NCI-H748 (cell line): Measurements from ENCODE around the gene AGPAT3.

Experiments used
- DNase-seq: peaks from one replicate; lab custom pipeline; 2025; ENCODE audit not compliant: unreplicated experiment; lab: John Stamatoyannopoulos, UW

The AGPAT3 gene

DNA sequence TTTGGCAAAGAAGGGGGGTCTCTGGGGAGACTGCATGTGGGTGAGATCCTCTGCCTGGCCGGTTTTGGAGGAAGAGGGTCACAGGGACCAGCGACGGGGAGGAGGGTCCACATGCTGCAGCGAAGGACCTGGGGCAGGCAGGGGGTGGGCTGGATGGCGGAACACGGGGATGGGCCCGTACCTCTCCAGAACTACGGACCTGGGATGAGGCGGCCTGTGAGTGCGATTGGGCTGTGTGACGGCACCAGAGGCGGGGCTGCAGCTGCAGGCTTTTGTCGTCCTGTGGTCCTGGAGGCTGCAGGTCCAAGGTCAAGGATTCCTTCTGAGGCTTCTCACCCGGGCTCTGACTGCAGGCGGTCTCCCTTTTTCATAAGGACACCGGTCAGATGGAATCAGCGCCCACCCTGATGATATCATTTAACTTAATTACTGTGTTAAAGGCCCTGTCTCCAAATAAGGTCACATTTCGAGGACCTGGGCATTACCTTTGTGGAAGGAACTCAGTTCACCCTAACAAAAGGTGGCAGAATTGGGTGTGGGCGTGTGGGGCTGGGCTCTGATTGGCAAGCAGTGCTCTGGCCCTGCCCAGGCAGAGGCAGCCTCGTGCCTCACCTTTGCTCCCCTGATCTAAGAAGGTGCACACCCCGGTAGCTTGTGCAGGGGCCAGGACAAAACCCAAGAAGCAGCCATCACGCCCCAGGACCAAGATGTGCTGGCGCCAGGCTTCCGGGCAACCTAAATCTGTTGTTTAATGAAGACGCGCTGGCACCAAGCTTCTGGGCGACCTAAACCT is 87.1 kb downstream of the AGPAT3 start:
- no peak for DNase-seq

DNA sequence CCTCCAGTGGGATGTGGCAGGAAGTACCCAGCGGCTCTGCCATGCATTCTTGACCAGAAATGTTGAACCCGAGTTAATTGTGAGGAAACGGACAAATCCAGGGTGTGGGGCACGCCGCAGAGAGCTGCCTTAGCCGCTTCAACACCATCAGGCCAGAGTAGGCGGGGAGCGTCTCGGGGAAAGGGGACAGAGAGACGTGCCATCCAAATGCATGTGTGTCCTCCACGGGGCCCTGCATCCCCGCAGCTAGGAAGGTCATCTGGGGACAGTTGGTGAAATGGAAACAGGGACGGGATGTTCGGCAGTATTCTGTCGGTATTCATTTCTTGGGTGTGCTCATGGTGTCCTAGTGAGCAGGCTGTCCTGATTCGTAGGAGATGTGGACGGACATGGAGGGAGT is 88.0 kb downstream of the AGPAT3 start:
- no peak for DNase-seq

- no peak for DNase-seq
These were observed 89.0 kb downstream of the AGPAT3 start for GRCh38 chr21:43954042-43954441.

DNA sequence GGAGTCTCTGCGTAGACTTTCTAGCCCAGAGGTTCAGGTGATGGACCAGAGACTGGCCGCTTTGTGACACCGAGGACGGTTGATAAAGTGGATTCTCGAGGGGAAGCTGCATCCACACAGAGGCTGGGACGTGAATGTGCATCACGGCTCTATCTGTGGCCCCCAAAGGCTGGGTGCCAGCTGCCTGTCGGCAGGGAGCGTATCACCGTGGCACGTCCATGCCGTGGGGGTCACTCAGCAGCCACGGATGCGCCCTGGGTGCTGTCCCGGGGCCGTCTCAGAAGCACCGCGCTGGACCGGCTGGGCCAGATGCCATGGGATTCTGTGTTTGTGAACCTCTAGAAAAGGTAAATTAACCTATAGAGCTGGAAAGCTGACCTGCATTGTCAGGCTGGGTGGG is 89.9 kb downstream of the AGPAT3 start:
- no peak for DNase-seq

DNA sequence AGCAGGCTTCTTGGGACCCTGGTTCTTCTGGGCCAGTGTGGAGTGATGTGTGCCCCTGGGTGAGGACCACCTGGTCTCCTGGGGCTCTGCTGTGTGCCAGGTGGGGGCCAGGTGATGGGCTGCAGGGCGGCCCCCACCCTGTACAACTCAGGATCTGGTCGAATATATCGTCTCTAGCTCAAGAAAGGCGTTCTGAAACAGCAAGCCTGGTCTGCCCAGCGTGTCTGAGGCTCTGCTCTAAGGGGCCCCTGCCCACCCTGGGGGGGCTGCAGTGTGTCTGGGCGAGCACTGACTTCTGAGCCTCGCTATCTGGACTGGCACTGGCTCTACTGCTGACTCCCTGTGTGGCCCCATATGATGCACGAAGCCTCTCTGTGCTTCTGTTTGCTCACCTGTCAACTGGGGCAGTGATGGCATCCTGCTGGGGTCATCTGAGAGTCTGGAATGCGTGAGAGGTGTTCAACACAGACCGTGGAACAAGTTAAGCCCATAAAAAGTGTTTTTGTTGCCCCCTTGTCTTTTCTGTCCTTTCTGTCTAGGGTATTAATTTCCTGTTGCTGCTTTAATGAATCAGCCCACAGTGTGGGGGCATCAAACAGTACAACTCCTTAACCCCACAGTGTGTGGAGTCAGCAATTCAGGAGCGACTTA is 91.1 kb downstream of the AGPAT3 start:
- no peak for DNase-seq

- DNase-seq = no peak
These were observed 91.6 kb downstream of the AGPAT3 start for GRCh38 chr21:43956670-43957035.

- no peak for DNase-seq
These were observed 92.1 kb downstream of the AGPAT3 start for GRCh38 chr21:43957128-43957571.

DNA sequence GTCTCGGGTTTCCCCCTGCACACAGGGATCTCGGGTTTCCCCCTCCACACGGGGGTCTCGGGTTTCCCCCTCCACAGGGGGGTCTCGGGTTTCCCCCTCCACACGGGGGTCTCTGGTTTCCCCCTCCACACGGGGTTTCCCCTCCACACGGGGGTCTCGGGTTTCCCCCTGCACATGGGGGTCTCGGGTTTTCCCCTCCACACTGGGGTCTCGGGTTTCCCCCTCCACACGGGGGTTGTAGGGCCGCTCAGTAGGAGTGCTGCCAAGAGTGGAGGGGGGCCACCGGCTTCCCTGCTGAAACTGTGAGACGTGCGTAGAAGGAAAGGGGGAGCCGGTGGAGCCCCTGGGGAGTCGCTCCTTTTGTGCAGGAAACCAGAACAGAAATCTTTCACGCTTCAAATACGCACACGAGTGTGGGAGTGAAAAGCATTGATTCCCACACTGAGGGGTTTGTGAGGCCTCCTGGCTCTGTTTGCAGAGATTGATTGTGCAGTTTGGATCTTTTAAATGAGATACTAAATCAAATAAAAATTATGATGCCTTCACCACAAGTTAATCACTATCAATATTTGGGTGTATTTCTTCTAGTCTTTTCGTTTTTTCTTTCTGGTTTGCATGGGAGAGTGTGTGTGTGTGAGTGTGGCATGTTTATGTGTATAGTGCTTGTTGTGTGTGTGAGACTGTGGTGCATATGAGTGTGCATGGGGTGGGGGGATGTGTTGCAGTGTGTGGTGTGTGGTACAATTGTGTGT is 92.8 kb downstream of the AGPAT3 start:
- no peak for DNase-seq

- no peak for DNase-seq
These were observed 93.5 kb downstream of the AGPAT3 start for GRCh38 chr21:43958364-43959158.

DNA sequence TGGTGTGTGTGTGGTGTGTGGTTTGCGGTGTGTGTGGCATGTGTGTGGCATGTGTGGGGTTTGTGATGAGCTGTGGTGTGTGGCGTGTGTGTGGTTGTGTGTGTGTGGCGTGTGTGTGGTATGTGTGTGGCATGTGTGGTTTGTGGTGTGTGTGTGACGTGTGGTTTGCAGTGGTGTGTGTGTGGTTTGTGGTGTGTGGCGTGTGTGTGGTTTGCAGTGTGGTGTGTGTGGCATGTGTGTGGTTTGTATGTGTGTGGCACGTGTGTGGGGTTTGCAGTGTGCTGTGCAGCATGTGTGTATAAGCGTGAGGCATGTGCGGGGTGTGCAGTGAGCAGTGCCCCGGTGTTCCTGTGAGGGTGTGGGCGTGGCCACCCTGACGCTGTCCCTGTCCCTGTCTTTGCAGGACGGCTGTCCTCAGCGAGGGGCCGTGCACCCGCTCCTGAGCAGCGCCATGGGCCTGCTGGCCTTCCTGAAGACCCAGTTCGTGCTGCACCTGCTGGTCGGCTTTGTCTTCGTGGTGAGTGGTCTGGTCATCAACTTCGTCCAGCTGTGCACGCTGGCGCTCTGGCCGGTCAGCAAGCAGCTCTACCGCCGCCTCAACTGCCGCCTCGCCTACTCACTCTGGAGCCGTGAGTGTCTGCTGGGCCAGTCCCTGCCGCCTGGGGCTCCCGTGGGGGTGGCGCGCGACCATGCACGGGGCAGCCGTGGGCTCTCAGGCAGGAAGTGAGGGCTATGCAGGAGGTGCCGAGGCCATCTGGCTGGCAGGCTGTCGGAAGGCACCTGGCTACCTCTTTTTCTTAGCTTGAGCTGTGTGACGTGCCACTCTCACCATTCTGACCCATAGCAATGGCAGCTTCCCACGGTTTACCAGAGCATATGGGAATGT is 94.5 kb downstream of the AGPAT3 start:
- DNase-seq = peak; percentile 66

DNA sequence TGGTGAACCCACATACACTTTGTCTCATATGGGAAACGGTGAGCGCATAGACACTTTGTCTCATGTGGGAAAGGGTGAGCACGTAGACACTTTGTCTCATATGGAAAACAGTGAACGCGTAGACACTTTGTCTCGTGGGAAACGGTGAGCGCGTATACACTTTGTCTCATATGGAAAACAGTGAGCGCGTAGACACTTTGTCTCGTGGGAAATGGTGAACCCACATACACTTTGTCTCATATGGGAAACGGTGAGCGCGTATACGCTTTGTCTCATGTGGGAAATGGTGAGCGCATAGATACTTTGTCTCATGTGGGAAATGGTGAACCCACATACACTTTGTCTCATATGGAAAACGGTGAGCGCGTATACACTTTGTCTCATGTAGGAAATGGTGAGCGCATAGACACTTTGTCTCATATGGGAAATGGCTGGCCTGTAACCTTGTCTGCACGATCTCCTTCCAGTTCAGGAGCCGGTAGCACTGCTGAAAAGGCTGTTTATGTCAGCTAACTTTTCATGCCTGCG is 96.4 kb downstream of the AGPAT3 start:
- DNase-seq = no peak

GRCh38 chr21:43965911-43966585 is 101.0 kb downstream of the AGPAT3 start:
- no peak for DNase-seq

DNA sequence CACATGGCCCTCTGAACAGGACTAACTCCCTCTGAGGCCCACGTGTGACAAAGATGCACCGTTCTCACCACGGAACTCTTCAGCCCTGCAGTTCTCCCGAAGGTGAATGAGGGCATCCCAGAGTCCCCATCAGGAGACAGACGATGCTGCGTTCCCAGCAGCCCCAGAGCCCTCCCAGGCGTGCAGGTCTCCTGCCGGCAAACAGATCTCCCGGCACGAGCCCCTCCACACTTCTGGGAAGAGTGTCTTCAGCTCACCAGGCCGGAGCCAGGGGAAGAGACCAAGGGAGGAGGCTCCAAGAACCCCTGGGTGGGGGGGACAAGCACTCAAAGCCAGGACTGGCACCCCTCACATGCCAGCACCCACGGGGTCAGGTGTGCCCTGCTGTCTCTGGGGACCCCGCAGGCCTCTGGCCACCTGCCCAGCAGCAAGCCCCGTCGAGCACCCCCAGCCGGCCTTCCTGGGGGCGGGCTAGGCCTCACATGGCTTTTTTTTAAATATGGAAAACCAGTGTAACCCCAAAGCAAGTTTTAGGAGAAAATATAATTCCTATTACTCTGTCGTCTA is 102.0 kb downstream of the AGPAT3 start:
- no peak for DNase-seq

DNA sequence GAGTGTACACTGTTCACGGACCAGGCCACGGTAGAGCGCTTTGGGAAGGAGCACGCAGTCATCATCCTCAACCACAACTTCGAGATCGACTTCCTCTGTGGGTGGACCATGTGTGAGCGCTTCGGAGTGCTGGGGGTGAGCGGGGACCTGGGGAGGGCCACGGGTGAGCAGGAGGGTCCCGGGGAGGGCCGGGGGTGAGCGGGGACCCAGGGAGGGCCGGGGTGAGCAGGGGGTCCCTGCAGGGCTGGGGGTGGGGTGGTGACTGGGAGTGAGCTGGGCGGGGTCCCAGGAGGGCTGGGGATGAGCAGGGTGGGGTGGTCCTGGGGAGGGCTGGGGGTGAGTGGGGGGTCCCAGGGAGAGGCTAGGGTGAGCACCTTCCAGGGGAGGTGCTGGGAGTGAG is 103.0 kb downstream of the AGPAT3 start:
- no peak for DNase-seq

- DNase-seq = no peak
These were observed 103.5 kb downstream of the AGPAT3 start for GRCh38 chr21:43968410-43969114.

DNA sequence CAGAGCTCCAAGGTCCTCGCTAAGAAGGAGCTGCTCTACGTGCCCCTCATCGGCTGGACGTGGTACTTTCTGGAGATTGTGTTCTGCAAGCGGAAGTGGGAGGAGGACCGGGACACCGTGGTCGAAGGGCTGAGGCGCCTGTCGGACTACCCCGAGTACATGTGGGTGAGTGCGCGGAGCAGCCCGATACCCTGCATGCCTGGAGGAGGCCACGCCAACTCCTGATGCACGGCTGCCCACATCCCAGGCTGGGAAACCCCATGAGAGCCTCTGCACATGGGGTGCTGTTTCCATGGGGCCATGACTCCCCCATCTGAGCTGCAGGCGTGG is 104.1 kb downstream of the AGPAT3 start:
- no peak for DNase-seq

DNA sequence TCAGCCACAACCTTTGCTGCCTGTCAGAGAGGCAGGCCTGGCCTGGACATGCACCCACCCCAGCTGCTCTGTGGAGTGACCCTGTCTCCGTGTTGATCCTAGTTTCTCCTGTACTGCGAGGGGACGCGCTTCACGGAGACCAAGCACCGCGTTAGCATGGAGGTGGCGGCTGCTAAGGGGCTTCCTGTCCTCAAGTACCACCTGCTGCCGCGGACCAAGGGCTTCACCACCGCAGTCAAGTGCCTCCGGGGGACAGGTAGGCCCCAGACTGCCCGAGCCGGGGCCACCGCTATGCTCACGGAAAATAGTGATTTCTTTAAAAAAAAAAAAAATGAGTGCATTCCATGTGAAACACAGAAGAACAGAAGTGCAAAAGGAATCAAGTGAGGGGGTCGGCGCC is 105.5 kb downstream of the AGPAT3 start:
- no peak for DNase-seq

DNA sequence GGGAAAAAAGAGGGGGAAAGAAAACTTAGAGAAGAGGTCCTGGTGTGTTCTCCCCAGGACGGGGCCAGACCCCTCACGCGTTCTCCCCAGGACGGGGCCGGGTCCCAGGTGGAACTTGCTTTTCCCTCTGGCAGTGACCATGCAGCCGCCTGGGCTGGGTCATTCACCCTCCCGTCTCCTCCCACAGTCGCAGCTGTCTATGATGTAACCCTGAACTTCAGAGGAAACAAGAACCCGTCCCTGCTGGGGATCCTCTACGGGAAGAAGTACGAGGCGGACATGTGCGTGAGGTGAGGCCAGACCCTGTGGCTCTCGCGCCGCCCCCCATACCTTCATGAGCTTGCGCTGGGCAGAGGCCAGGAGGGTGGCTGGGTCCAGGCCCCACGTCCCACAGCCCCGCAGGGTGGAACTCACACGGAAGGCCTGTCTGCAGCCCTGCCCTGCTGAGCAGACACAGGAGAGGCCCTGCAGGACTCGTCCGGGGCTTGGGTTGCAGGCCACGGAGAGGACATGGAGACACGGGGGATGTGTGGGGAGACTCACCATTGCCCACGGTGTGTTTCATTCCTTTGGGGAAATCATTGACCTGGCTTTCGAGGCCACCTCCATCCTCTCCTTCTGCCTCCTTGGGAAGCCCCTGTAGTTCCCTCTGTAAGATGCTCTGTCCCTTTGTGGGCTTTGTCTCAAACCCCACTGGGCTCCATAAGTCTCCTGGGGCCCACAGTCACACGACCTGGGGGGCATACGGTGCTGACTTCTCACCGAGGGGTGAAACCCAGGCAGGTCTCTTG is 106.4 kb downstream of the AGPAT3 start:
- DNase-seq = no peak
